HG02623 (cell line): ENCODE measurements around the gene RBL2.
A peak's percentile ranks its signal among the peaks of the same experiment; 100 is the strongest.

ENCODE experiments used
- ATAC-seq: cut with Tn5 transposase; IDR thresholded peaks from one replicate; pipeline ENCODE4 v1.9.1; 2021; ENCODE audit warnings: moderate library complexity; ENCODE audit not compliant: unreplicated experiment

The RBL2 gene

DNA sequence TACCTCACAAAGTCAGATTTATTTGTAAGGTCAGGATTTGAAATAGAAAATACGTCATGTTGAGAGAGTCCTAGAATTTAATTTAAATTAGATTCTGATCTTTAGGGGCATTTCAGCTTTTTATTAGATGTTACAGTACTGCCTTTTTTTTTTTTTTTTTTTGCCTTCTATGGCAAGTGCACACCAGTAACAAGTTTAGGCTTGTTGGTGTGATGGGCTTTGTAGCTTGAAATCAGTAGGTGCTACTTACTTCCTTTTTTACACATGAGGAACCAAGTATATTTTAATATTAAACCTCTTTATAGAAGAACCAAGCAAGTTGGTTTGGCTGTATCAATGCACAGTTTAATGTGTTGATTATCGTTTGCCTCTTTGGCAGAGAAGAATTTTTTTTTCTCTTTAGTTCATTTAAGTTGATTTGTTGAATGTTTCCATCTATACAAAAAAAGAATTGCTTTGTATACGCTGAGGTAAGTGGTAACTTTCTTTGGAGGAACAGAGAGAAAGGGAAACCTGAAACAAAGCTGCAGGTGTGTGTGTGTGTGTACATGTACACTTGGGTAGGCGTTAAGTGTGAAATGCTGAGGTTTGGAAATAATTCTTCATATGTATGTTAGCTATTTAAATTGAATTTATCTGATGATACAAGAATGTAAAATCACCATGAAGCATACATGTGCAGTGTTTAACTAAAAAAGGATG, 15.7 kb downstream of the RBL2 start:
- no peak for ATAC-seq

DNA sequence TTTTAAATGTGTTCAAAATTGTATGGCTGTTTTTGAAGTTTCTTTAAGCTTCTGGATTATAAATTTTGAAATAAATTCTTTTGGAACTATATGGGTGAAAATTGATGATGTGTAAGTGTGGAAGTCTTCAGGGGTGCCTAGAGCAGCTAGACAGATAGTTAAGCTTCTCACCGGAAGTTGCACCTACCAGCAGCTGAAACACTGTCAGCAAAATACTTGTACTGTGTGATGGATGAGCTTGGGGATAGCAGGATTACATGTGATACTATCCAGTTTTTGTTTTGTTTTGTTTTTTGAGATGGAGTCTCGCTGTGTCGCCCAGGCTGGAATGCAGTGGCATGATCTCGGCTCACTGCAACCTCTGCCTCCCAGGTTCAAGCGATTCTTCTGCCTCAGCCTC, 19.7 kb downstream of the RBL2 start:
- ATAC-seq, result no peak

DNA sequence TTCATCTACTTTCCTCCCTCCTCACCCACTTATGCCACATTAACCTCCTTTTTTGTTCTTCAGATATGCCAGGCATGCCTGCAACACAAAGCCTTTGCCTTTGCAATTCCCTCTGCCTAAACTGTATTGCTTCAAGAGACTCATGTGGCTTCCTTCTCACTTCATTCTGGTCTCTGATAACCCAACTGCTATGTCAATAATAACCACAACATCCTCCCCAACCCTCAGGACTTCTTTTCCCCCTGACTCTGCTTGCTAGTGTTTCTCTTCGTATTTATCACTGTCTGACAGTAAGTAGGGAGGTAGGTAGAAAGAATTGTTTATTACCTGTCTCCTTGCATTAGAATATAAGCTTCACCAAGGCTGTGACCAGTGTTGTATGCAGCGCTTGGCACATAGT, 22.4 kb downstream of the RBL2 start:
- ATAC-seq, result no peak

DNA sequence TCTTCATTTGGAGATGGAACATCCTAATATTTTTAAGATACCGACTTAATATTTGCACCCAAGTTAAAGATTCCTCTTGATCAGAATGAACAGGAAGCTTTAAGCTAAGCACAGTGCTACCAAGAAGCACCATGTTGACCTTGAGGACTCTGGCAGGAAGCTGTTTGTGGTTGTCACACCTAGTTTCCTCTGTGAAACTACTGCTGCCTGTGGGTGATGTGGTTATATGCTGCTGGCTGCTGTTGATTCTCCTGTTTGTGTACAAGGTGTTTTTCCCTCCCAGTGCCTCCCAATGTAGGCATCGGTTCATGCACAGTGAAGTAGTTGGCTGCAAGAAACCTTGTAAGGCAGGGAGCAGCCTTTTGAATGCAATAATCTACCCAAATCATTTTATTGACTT, 23.4 kb downstream of the RBL2 start:
- ATAC-seq, result peak; percentile 100

DNA sequence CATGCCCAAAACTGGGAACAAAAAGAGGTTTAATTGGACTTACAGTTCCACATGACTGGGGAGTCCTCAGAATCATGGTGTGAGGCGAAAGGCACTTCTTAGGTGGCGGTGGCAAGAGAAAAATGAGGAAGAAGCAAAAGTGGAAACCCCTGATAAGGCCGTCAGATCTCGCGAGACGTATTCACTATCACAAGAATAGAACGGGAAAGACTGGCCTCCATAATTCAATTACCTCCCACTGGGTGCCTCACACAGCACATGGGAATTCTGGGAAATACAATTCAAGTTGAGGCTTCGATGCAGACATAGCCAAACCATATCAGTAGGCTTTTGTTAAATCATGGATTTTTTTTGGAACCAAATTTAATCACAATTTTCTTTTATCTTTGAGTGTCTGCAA, 24.4 kb downstream of the RBL2 start:
- ATAC-seq, result no peak

DNA sequence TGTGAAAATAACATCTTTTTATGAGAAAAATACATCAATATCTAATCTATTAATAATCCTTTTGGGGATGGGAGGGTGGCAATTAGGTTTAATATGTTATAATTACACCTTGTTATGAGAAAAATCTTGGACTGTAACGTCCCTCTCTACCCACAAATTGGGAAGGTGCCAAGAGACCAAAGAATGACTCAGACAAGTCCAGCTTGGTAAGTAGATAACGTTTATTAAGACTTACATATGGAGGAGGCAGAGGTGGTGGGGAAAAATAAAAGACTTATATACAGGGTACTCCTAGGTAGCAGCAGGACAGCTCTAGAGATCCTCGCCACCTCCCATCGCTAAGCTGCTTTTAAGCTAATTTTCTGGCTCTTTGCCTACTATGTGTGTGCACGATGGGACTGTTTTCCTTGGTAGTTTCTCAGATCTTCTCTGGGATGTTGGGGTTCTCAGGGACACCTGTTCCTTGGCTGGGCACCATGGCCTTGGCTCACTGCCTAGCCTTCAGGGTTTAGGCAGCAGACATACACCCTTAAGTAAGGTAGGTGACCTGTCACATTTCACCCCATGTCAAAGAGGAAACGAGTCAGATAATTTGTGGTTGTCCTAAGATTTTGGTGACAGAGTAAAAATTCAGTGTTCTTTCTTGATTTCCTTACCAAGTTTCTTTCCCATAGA, 31.5 kb downstream of the RBL2 start:
- ATAC-seq, result no peak

DNA sequence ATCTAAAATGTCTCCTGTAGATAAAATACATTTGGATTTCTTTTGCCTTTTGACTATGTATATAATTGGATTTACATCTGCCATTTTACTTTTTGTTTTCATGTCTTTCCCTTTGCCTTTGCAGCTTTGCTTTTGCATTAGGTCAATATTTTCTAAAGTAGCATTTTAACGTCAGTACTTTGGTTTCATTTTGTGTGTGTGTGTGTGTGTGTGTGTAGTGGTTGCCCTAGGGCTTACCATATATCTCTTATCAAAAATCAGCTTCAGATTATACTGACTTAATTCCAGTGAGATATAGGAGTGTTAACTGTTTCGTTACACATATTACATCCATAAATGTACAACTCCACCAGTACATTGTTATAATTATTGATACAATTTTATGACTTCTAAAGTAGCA, 42.6 kb downstream of the RBL2 start:
- ATAC-seq, result no peak

DNA sequence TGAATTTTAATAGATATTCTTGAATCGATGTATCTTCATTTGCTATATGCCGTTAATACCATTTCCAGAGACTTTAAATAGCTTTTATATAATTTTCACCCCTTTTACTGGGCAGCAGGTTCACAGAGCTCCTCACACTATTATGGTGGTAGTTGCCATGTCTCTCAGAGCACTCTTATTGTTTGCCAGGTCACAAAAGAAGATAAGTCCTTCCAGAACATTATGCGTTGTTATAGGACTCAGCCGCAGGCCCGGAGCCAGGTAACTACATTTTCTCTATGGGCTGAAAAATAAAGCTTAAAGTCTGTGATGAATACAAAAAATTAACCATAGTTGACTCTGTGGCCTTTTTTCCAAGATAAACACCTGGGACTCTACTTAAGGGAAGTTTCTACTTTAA, 44.7 kb downstream of the RBL2 start:
- ATAC-seq, result no peak

DNA sequence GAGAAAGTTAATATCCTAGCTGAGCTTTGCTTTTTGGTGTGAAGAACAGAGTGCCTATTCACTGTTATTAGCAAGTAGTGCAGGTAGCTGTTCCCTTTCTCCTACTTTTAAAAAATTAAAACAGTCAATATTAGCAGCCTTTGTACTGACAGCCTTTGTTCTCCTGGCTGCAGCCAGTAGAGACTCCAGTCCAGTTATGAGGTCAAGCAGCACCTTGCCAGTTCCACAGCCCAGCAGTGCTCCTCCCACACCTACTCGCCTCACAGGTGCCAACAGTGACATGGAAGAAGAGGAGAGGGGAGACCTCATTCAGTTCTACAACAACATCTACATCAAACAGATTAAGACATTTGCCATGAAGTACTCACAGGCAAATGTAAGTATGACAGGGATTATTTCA, 46.1 kb downstream of the RBL2 start:
- no peak for ATAC-seq

DNA sequence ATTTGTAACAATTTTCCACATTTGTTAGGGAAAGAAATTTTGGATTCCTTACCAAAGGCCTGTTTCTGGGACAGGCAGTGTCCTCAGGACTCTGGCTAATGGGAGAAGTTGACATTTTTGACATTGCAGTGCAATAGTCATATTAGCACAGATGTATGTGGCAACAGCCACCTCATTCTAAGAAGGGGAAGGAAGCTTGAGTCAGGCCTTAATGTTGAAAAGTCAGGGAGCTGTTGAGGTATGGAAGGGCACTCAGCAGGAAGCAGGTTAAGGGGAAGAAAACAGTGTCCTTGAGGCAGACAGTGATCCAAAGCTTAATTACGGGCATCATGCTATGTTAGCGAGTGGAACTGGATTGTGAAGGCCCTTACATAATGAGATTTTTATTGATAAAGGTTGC, 47.9 kb downstream of the RBL2 start:
- ATAC-seq, result no peak

DNA sequence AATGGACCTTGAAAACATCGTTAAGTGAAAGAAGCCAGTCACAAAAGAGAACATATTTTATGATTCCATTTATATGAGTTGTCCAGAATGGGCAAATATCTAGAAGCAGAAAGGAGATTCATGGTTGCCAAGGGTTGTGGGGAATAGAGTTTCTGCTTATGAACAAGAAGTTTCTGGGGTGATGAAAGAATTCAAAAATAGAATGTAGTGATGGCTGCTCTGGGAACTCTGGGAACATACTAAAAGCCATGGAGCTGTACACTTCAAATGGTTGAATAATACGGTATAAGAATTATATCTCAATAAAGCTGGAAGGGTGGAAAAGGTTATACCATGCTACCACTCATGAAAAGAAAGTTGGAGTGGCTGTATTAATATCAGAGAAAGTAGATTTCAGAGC, 50.3 kb downstream of the RBL2 start:
- ATAC-seq, result no peak

DNA sequence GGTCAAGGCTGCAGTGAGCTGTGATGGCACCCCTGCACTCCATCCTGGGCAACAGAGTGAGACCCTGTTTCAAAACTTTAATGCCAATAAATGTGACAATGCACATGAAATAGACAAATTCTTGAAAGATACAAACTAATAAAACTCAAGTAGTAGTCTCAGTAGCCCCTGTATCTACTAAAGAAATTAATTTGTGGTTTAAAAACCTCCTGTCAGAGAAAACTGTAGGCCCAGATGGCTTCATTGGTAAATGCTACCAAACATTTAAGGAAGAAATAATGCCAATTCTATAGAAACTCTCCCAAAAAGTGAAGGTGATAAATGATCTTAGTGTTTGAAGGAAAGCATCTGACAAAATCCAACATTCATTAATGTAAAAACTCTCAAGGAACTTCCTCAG, 52.0 kb downstream of the RBL2 start:
- no peak for ATAC-seq

DNA sequence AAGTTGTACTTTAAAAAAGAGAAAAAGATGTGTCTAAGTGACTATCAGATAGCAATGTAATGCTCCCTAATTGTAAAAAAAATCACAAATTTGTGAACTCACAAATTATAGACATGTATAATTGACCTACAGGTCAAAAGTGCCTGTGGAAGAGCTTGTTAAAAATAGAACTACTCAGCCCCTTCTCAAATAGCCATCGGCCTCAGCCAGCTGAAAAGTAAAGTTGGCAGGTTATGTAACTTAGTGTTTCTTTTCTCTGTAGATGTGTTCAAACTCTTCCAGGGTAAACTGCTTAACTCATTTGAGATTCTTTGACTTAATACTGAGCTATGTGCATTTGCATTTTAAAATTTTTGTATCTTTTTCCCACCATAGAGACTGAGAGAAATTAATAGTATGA, 55.5 kb downstream of the RBL2 start:
- no peak for ATAC-seq

DNA sequence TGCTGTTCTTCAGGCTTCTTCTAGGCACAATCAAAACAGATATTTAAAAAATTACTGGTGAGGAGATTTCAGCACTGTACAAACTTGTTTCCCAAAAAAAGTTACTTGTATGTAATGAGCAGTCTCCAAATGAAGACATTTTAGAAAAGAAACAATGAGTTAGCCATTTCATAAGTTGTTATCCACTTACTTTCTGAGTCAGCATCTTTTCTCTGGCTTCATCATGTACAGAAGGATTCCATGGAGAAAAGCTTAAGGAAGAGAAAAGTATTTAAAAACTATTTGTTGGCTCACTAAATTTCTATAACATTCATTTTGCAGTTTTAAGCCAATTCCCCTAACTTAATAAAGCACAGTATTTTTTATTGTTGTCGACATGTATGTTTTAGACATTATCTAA, 58.2 kb downstream of the RBL2 start:
- ATAC-seq, result no peak

DNA sequence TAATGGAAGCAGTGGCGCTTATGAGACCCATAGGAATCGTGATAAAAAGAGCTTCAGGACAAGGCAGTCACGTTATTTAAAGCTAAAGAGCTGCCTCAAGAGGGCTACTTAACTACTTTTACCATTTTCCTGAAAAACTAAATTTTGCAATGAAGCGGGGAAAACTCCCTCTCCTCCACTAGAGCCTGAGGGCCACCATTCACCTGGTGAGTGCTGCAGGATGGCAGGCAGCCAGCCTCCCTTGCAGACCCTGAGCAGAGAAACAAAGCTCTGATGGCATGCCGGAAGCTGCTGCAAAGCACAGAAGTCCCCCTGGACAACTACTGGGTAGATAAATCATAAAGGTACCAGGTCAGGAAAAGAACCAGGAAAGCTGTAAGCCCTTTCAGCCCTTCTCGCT, 60.4 kb downstream of the RBL2 start:
- no peak for ATAC-seq

DNA sequence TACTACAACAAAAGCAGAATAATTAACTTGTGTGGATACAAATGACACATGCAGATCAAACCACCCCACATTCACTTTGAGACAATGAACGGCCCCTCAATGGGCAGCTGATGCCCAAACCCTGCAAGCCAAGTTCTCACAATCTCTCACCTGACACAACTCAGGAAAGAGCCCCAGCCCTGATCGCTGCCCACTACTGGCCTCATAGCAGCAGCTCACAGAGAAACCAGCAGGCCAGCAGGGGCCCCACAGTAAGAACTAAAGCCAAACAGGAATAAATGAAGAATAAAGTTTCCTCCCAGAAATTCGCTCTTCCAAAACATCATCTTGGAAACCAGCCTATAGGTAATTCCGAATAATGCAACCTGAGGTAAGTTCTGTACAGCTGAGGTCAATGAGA, 61.1 kb downstream of the RBL2 start:
- ATAC-seq, result no peak

DNA sequence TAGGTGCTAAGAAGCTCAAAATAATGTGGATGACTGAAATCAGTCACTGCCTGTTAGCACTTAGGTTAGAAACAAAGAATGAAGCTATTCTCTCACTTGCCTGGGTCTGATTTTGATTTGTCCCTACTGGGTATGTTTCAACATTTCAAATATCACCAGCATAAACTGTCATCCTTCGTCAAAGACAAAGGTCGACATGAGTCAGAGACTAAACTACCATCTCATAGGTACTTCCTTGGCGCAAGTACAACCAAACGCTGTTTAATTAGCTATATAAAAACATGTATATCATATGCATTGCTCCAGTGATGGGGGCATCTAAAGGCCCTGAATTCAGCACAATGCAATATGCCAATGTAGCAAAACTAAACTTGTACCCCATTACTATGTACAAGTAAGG, 64.7 kb downstream of the RBL2 start:
- ATAC-seq, result no peak

DNA sequence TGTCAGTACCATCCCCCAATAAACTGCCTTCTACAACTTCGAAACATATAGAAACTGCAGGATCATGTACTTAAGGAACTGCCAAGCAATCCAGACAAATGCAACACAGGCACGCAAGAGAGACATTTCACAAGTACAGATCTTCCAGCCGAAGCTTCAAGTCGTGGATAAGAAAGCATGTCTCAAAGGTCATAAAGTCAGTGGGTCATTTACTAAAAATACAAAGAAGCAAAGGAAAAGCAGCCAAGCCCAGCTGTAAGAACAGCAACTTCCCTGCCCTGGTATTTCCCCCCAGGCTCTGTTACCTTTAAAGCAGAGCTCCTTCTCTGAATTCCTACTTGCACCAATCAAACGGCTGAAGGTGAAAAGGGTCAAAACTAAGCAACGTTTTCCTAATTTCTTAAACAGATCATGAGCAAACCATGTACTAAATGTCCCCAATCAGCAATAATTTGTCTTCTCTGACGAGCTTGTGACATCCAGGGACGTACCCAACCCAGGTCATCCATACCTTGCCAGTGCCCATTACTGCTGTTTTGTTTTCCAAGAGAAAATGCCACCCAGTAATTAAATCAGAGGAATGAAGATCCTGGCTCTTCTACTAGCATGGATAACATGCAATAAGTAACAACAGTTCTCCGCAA, 67.1 kb downstream of the RBL2 start:
- no peak for ATAC-seq

DNA sequence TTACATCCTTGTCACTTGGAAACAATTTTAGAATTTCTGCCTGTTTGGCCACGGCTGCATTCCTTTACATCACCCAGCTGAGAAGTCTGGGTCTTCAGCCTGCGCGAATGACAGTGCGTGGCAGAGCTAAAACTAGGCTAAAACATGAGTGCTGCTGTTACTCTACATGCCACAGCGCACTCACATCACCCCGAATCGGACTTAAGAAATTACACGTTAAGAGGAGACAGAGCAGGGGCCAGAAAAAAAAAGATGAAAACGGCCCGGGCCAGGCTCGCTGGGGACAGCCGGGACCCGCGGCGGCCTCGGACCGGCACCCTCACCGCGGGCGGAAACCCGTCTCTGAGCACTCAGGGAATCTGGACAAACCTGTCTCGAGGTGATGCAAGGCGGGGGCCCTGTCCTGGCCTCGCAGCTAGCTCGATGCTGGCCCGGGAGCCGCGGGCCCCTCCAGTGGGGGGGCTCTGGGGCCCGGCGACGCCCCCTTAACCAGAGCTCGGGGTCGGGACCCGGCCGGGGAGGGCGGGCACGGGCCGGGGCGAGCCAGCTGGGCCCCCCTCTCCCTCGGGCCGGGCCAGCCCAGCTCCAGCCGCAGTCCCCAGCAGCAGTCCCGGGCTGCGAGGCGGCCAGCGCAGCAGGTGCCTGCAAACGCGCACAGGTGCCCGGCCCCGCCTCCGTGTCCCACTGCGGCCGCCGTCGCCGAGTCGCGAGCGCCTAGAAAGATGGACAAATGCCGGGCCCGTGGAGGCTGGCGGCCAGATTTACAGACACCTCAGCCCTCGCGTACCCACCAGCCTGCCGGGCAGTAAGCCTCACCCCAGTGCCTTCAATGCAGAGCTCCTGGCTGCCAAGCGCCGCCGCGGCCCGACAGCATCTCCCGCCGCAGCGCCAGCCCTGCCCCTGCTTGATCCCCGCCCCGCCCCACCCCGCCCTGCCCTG, 68.3 kb downstream of the RBL2 start, which contains the start of gene AKTIP:
Gene AKTIP (minus strand): TSS at position 879 of the 939 bp plus-strand sequence. CDS start 2,950 bp downstream, outside the sequence.
- peak; percentile 18 for ATAC-seq

DNA sequence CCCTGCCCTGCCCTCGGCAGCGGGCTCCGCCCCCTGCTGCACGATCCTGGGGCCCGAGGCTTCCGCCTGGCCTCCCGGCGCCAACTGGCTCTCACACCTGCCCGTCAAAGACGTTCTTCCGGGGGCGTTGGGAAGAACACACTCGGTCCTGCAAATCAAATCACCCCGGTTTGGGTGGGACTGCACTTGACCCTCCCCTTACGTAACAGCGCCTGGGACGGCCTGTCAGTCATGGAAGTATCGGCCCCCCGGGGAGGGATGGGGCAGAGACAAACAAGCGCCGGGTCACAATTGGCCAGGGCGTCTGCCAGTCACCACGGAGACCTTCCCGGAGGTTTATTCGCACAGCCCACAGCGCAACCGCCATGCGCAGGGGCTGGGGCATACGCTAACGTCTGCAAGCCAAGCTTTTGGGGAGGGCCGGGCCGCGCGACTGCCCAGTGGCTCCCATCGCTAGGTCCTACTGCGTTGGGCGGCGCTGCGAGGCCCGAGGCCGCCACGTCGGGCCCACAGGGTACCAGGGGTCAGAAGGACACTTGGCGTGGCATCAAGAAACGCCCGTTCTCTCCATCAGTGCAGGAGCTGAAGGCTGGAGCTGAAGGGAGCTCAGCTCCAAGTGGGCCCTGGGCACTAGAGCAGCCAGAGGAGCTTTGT, 69.1 kb downstream of the RBL2 start:
- ATAC-seq, result peak; percentile 96
